ENCODE results near the gene MACF1.
A peak's percentile ranks its signal among the peaks of the same experiment; 100 is the strongest.

MACF1 gene

GRCh38 chr1:39220891-39221870, 16.7 kb downstream of the MACF1 start:
- no peak for TF ChIP-seq CTCF (IDR thresholded peaks at IDR 0.05; ENCODE audit: extremely low read depth, insufficient read depth, missing control alignments)
- in situ Hi-C loops (cut with MboI; ENCODE audit: low pct_unique_long_range_greater_than_20kb, low sequenced_read_pairs, unreplicated experiment) = no loop called here
- DNase-seq (ENCODE audit: low spot score) = no peak

GRCh38 chr1:39224295-39224829, 19.9 kb downstream of the MACF1 start:
- in situ Hi-C loops (cut with MboI; ENCODE audit: low pct_unique_long_range_greater_than_20kb, low sequenced_read_pairs, unreplicated experiment) = no loop called here
- no peak for TF ChIP-seq CTCF (IDR thresholded peaks at IDR 0.05; ENCODE audit: extremely low read depth, insufficient read depth, missing control alignments)
- no peak for DNase-seq (ENCODE audit: low spot score)

- TF ChIP-seq CTCF (IDR thresholded peaks at IDR 0.05; ENCODE audit: extremely low read depth, insufficient read depth, missing control alignments) = no peak
- no peak for DNase-seq (ENCODE audit: low spot score)
These were observed 22.3 kb downstream of the MACF1 start for GRCh38 chr1:39226836-39227235.

GRCh38 chr1:39228252-39228651, 23.8 kb downstream of the MACF1 start:
- no peak for DNase-seq (ENCODE audit: low spot score)
- in situ Hi-C loops (cut with MboI; ENCODE audit: low pct_unique_long_range_greater_than_20kb, low sequenced_read_pairs, unreplicated experiment) = no loop called here
- TF ChIP-seq CTCF (IDR thresholded peaks at IDR 0.05; ENCODE audit: extremely low read depth, insufficient read depth, missing control alignments) = no peak

More at GRCh38 chr1:39226836-39227235, 22.3 kb downstream of the MACF1 start:
- in situ Hi-C loops (cut with MboI; ENCODE audit: low pct_unique_long_range_greater_than_20kb, low sequenced_read_pairs, unreplicated experiment) = no loop called here

GRCh38 chr1:39229504-39229903, 25.0 kb downstream of the MACF1 start:
- no peak for DNase-seq (ENCODE audit: low spot score)
- no peak for TF ChIP-seq CTCF (IDR thresholded peaks at IDR 0.05; ENCODE audit: extremely low read depth, insufficient read depth, missing control alignments)
- in situ Hi-C loops (cut with MboI; ENCODE audit: low pct_unique_long_range_greater_than_20kb, low sequenced_read_pairs, unreplicated experiment) = no loop called here

GRCh38 chr1:39230261-39231190, 26.0 kb downstream of the MACF1 start:
- in situ Hi-C loops (cut with MboI; ENCODE audit: low pct_unique_long_range_greater_than_20kb, low sequenced_read_pairs, unreplicated experiment) = no loop called here
- no peak for TF ChIP-seq CTCF (IDR thresholded peaks at IDR 0.05; ENCODE audit: extremely low read depth, insufficient read depth, missing control alignments)
- peak; percentile 55 for DNase-seq (ENCODE audit: low spot score)
